B cell (primary cell): ENCODE measurements around the gene PSMB3.
"Not testable (repeated sequence)": the region's sequence is repeated elsewhere in the genome, so short reads cannot be mapped to it uniquely, and the experiment has no call there.

Experiments used
- CTCF ChIP-seq: fragments of 200-600 bp; IDR thresholded peaks from one replicate; pipeline ENCODE4 v1.8.0; 2022; ENCODE audit warnings: antibody characterized with exemption, mild to moderate bottlenecking
- EZH2 ChIP-seq: IDR thresholded peaks from 2 replicates; pipeline ENCODE4 v1.6.1; 2012; ENCODE audit warnings: borderline replicate concordance, low read depth, mild to moderate bottlenecking, moderate library complexity, low read length; ENCODE audit not compliant: insufficient read depth, poor library complexity, severe bottlenecking

- not testable (repeated sequence) for TF ChIP-seq CTCF, EZH2
Measured at GRCh38 chr17:38787999-38788398, 35.5 kb downstream of the PSMB3 start.
